GM18519 (cell line): ENCODE measurements around the gene NCOR2.

Experiments
- ATAC-seq: cut with Tn5 transposase; IDR thresholded peaks from one replicate; pipeline ENCODE4 v1.9.1; 2021; ENCODE audit warnings: mild to moderate bottlenecking, moderate library complexity; ENCODE audit not compliant: unreplicated experiment, low FRiP score

Gene NCOR2

GRCh38 chr12:124566997-124567672 lies at the start of gene NCOR2:
NCOR2 (minus strand) TSS chr12:124567612; CDS start chr12:124495251, 72,361 bp downstream.
- peak; percentile 28 for ATAC-seq

DNA sequence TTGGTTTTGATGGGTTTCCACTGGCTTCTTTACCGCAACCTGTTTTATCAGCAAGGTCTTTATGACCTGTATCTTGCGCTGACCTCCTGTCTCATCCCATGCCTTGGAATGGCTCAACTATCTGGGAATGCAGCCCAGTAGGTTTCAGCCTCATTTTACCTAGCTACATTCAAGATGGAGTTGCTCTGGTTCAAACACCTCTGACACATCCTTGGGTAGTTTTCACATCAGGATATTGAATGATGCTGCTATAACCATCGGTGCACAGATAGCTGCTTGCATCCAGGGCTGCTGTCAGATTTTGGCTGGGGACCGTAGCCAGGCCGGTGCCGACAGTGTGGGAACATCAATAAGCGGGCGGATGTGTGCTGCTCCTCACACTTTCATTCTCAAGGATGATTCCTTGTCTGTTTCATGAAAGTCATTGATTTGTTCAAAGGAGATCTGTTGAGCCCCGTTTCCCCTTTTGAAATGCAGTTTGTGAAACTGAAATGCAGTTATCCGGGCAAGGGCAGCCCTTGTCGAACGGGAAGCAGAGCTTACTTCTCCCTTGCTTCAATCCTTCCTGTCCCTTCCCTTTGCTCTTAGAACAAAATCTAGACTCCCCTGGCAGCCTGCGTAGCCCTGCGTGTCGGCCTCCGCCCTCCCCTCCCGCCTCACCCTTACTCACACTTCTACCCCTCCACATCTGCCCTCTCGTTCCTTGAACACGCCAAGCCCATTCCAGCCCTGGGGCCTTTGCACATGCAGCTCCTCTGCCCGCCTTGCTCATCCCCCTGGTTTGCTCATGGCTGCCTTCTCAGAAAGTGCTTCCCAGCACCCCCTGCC lies 49.2 kb upstream of the NCOR2 start:
- ATAC-seq: no peak

DNA sequence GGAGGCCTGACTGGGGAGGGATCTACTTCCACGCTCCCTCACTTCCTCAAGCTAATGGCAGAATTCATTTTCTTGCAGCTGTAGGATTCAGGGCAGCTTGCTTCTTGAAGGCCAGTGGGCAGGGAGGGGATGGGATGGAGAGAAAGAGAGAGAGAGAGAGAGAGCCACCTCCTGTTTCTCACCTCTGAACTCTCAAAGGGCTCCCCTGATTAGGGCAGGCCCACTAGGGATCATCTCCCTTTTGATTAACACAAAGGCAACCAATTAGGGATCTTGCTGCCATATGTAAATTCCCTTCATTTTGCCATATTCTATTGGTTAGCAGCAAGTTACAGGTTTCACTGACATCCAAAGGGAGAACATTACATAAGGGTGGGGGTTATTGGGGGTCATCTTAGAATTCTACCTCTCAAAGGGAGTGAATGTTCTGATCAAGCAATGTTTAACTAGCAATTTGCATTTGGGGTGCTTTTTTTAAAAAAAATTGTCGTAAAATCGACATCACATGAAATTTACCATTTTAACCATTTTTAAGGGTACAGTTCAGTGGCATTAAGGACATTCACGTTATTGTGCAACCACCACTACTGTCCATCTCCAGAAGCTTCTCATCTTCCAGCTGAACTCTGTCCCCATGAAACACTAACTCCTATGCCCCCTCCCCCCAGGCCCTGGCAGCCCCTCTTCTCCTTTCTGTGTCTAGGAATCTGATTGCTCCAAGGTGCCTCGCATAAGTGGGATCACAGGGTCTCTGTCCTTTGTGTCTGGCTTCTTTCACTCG lies 47.3 kb upstream of the NCOR2 start:
- no peak for ATAC-seq

- no peak for ATAC-seq
These were observed 45.8 kb upstream of the NCOR2 start for GRCh38 chr12:124613151-124613585.

GRCh38 chr12:124612410-124612680 lies 44.9 kb upstream of the NCOR2 start:
- no peak for ATAC-seq

- ATAC-seq: no peak
These were observed 44.4 kb upstream of the NCOR2 start for GRCh38 chr12:124611559-124612409.

- no peak for ATAC-seq
These were observed 43.5 kb upstream of the NCOR2 start for GRCh38 chr12:124610629-124611558.

- no peak for ATAC-seq
These were observed 42.7 kb upstream of the NCOR2 start for GRCh38 chr12:124610021-124610612.

GRCh38 chr12:124609041-124609989 lies 41.9 kb upstream of the NCOR2 start:
- no peak for ATAC-seq

GRCh38 chr12:124608450-124608870 lies 41.0 kb upstream of the NCOR2 start:
- ATAC-seq: no peak

DNA sequence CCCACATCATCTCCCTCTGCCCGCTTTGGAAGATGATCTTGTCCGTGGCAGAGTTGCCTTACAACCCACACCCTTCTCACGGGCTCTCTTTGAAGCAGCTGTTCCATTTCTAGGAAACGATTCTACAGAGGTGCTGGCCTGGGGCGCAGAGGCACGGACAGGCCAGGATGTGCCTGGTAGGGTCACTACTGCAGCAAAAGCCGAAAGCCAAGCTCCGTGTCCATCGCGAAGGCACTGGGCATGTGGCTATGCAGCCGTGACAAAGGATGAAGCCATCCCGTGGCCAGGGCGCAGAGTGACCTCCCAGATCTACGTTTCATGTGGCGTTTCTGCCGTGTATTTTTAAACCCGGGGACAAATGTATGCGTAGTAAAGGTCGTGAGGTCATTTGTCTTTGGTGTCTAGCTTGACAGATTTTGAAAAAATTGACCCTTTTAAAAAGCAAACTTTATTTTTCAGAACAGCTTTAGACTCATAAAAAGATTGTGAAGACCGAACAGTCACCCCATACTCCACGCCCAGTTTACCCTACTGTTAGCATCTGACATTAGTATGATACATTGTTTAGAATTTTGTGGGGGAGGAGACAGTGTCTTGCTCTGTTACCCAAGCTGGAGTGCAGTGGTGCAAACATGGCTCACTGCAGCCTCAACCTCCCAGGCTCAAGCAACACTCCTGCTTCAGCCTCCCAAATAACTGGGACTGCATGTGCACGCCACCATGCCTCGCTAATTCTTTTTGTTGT lies 40.4 kb upstream of the NCOR2 start:
- ATAC-seq: no peak

DNA sequence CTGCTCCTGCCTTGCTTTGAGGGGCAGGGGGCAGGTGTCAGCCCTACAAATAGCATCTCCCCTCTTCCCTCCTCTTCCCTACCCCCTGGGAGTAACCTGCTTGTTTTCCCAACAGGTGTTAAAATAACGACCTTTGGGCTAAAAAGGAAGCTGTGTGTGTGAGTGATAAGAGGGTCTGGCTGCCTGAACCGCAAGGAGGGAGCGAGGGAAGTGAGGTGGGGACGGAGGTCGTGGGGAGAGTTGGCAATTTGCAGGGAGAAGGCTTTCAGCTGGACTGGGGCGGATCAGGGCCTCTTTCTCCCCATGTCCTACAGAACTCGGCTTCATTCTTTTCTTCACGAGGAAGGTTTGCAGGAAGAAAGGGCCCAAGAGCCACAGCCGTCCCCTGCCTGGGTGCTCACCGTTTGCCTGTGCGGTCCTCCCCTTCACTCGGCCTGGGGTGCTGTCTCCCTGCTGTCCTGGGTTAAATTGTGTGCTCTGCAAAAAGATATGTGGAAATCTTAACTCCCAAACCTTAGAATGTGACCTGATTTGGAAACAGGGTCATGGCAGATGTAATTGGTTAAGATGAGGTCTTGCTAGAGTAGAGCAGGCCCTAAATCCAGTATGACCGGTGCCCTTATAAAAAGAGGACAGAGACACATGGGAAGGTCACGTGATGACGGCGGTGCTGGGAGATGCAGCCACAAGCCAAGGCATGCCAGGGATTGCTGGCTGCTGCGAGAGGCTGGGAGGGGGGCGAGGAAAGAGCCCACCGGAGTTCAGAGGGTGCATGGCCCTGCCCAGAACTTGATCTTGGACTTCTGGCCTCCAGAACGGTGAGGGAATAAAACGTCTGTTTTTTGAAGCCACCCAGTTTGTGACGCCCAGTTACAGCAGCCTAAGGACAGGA lies 38.7 kb upstream of the NCOR2 start:
- no peak for ATAC-seq

- no peak for ATAC-seq
These were observed 37.9 kb upstream of the NCOR2 start for GRCh38 chr12:124605150-124605882.

DNA sequence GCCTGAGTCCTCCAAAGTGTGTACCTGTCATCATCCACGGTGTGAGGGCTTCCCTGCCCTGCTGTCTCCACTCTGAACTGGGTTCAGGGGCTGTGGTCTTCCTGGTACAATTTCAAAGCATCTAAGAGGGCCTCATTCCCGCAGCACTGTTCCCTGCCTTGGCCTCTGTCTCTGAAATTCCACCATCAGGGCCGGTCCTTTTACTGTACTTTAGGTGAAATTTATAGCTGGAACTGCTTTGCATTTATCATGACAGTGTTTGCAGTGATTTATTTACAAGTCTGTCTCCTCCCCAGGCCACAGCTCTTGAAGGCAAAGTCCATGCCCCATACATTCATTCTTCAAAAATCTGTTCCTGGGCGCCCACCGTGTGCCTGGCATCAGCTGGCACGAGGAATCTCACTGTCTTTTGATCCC lies 36.9 kb upstream of the NCOR2 start:
- ATAC-seq: no peak

GRCh38 chr12:124603831-124604251 lies 36.4 kb upstream of the NCOR2 start:
- ATAC-seq: no peak
